ENCODE data around the gene TWNK.
A peak's percentile ranks its signal among the peaks of the same experiment; 100 is the strongest.

TWNK gene

GRCh38 chr10:101011517-101012423 is 24.4 kb downstream of the TWNK start:
- DNase-seq (ENCODE audit: low read depth) = no peak

GRCh38 chr10:101012525-101013364 is 25.4 kb downstream of the TWNK start:
- peak; percentile 69 for DNase-seq (ENCODE audit: low read depth)

- DNase-seq (ENCODE audit: low read depth) = no peak
Measured at GRCh38 chr10:101013365-101013825, 26.1 kb downstream of the TWNK start.

GRCh38 chr10:101014230-101014884 is 27.0 kb downstream of the TWNK start:
- peak; percentile 69 for DNase-seq (ENCODE audit: low read depth)

- no peak for DNase-seq (ENCODE audit: low read depth)
Measured at GRCh38 chr10:101014966-101015581, 27.7 kb downstream of the TWNK start.

GRCh38 chr10:101015582-101015973 is 28.2 kb downstream of the TWNK start:
- DNase-seq (ENCODE audit: low read depth) = no peak

- no peak for DNase-seq (ENCODE audit: low read depth)
Measured at GRCh38 chr10:101016814-101017213, 29.5 kb downstream of the TWNK start.

GRCh38 chr10:101018118-101018599 is 30.8 kb downstream of the TWNK start:
- no peak for DNase-seq (ENCODE audit: low read depth)

GRCh38 chr10:101018600-101019439 is 31.5 kb downstream of the TWNK start:
- DNase-seq (ENCODE audit: low read depth) = peak; percentile 84

GRCh38 chr10:101019440-101019703 is 32.0 kb downstream of the TWNK start:
- no peak for DNase-seq (ENCODE audit: low read depth)

- DNase-seq (ENCODE audit: low read depth) = no peak
Measured at GRCh38 chr10:101020427-101021075, 33.2 kb downstream of the TWNK start.

GRCh38 chr10:101021239-101021638 is 33.9 kb downstream of the TWNK start:
- no peak for DNase-seq (ENCODE audit: low read depth)

GRCh38 chr10:101021692-101022251 is 34.4 kb downstream of the TWNK start:
- DNase-seq (ENCODE audit: low read depth) = no peak

- no peak for DNase-seq (ENCODE audit: low read depth)
Measured at GRCh38 chr10:101022967-101023705, 35.8 kb downstream of the TWNK start.

GRCh38 chr10:101027106-101027720 is 39.9 kb downstream of the TWNK start:
- no peak for DNase-seq (ENCODE audit: low read depth)

GRCh38 chr10:101028446-101029337 is 41.3 kb downstream of the TWNK start:
- no peak for DNase-seq (ENCODE audit: low read depth)

GRCh38 chr10:101029520-101030295 is 42.4 kb downstream of the TWNK start:
- no peak for DNase-seq (ENCODE audit: low read depth)

All from activated T-cell treated with anti-CD3 and anti-CD28 coated beads for 48 hours (primary cell).